OCI-LY1 (cell line): ENCODE results near the gene LMF1.

Experiments
- EZH2 ChIP-seq: fragments of 200-600 bp; sonication (generic), shearing (Covaris generic); IDR thresholded peaks from 2 replicates; pipeline ENCODE4 v1.8.0; 2017; ENCODE audit warnings: borderline replicate concordance, mixed run types, mild to moderate bottlenecking, antibody characterized with exemption, low read length, moderate library complexity, mixed read lengths
- TF ChIP-seq, protein P1 (sequence below): fragments of 200-600 bp; sonication (generic), shearing (Covaris generic); IDR thresholded peaks from 2 replicates; pipeline ENCODE4 v1.5.1; 2017; ENCODE audit warnings: mild to moderate bottlenecking, antibody characterized with exemption, low read length, moderate library complexity, mixed read lengths

- TF ChIP-seq, protein P1, sequence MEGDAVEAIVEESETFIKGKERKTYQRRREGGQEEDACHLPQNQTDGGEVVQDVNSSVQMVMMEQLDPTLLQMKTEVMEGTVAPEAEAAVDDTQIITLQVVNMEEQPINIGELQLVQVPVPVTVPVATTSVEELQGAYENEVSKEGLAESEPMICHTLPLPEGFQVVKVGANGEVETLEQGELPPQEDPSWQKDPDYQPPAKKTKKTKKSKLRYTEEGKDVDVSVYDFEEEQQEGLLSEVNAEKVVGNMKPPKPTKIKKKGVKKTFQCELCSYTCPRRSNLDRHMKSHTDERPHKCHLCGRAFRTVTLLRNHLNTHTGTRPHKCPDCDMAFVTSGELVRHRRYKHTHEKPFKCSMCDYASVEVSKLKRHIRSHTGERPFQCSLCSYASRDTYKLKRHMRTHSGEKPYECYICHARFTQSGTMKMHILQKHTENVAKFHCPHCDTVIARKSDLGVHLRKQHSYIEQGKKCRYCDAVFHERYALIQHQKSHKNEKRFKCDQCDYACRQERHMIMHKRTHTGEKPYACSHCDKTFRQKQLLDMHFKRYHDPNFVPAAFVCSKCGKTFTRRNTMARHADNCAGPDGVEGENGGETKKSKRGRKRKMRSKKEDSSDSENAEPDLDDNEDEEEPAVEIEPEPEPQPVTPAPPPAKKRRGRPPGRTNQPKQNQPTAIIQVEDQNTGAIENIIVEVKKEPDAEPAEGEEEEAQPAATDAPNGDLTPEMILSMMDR = no peak
- TF ChIP-seq EZH2 = no peak
These were observed 42.2 kb upstream of the LMF1 start for GRCh38 chr16:1012722-1013592.
